Thymus (tissue), 11 donors: ENCODE data around the gene PRRT1B. TPM values are rescaled to one million over a fixed set of nuclear protein-coding genes. Genes with fewer than 3 reads are reported as not detected.
"Not testable (repeated sequence)": the region's sequence is repeated elsewhere in the genome, so short reads cannot be mapped to it uniquely, and the experiment has no call there.

Experiments used
- DNase-seq, 9 donors: peaks; one replicate each; pipeline ENCODE4 v3.0.0-alpha.2; 2013; ENCODE audit warnings: low spot score in 9 of 9, low read depth in 6 of 9, missing footprints in 1 of 9
- H3K27ac ChIP-seq, 2 donors: one replicate each; pipeline ENCODE4 v1.5.1; 2013; ENCODE audit warnings: control low read depth in 1 of 2, low read depth in 1 of 2, low read length in 1 of 2, mild to moderate bottlenecking in 1 of 2, moderate library complexity in 1 of 2
- H3K27me3 ChIP-seq, 2 donors: one replicate each; pipeline ENCODE4 v1.5.1; 2013; ENCODE audit warnings: low read length in 1 of 2; ENCODE audit not compliant: control insufficient read depth in 2 of 2, insufficient read depth in 1 of 2
- H3K36me3 ChIP-seq, 2 donors: one replicate each; pipeline ENCODE4 v1.5.1; 2013; ENCODE audit warnings: low read length in 1 of 2, mild to moderate bottlenecking in 1 of 2, moderate library complexity in 1 of 2; ENCODE audit not compliant: control insufficient read depth in 2 of 2, insufficient read depth in 2 of 2
- H3K4me1 ChIP-seq, 2 donors: one replicate each; pipeline ENCODE4 v1.5.1; 2013; ENCODE audit warnings: low read length in 2 of 2; ENCODE audit not compliant: control insufficient read depth in 2 of 2, insufficient read depth in 2 of 2
- H3K4me3 ChIP-seq, 2 donors: one replicate each; pipeline ENCODE4 v1.5.1; 2013; ENCODE audit warnings: low read length in 2 of 2, control low read depth in 1 of 2, mild to moderate bottlenecking in 1 of 2
- H3K9me3 ChIP-seq, 2 donors: one replicate each; pipeline ENCODE4 v1.5.1; 2013; ENCODE audit warnings: low read length in 1 of 2, mild to moderate bottlenecking in 1 of 2; ENCODE audit not compliant: control insufficient read depth in 2 of 2, insufficient read depth in 1 of 2
- WGBS: extraction: QIAGEN DNeasy Blood & Tissue Kit; methylation state at CpG from one replicate; pipeline ENCODE4 v1.1.7; 2013; 5-methylcytosine and 5-hydroxymethylcytosine counted together
- polyA plus RNA-seq: library from polyadenylated mRNA; stranded (reverse); fragments of 200-250 nt; gene quantifications from one replicate; pipeline ENCODE4 v1.2.3, GENCODE V29; 2013
- total RNA-seq: library from RNA; stranded (reverse); fragments of 120-200 nt; gene quantifications from one replicate; pipeline ENCODE4 v1.2.4, GENCODE V29; 2013
- donor health status: healthy.

Gene PRRT1B
- total and polyA plus RNA-seq, 2 donors: not detected

DNA sequence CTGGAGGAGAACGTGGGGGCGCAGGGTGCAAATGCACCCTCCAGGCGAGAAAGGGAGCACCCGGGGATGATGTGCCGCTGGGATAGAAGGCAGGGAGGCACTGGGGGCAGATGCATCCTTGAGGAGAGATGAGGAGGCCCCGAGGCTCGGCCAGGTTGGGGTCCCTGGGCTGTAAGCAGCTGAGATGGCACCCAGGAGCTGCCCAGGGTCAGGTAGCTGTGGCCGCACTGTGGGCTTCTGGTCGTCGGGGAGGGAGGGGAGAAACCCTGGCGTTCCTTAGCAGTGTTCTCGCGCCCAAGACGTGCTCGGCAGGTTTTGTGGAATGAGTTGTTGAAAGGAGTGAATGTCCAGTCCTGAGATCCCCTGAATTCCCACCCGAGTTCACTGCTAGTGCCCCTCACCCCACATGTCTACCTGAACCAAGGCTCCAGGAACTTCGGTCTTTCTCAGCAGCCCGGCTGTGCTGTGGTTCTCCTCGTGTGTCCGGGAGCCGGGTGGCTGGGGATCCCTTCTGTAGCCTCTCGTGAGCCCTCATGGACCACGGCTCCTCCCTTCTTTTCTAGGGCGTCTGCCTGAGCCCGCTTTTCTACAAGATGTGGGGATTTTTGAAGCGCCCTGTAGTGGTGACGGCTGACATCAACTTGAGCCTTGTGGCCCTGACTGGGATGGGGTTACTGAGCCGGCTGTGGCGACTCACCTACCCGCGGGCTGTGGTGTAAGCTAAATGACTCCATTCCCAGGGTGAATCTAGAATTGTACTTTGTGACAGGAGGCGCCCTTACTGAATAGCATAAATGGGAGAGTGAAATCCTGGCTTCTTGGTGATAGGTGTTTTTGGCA lies 41.5 kb upstream of the PRRT1B start:
- Histone ChIP-seq H3K27me3 (peaks cover 0 to 9% of the 10 kb centered on the region in 2 donors), H3K36me3 (peaks cover 17 to 30% of the 10 kb centered on the region in 2 donors), H3K9me3 (peaks cover 0 to 9% of the 10 kb centered on the region in 2 donors), H3K4me1 (peaks cover 26 to 48% of the 10 kb centered on the region in 2 donors), H3K4me3 (peak overlapping the region; percentile 77 to 88), H3K27ac (no peak overlapping the region)
- DNase-seq: peak in 2 of 9 donors; percentile 13 to 39
- 38% methylated on average over 32 of the region's 32 CpGs for WGBS

DNA sequence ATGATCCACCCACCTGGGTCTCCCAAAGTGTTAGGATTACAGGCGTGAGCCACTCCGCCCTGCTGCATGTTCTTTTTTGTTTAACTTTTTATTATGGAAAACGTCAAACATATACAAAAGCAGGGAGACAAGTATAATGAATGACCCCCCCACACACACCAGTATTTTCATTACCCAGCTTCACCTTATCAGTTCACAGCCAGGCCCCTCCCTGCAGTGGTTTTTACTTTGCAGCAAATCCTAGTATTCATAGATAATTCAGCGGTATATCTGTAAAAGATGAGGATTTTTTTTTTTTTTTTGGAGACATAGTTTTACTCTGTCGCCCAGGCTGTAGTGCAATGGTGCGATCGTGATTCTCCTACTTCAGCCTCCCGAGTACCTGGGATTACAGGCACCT lies 40.3 kb upstream of the PRRT1B start:
- peaks cover 20 to 40% of the 10 kb centered on the region in 2 donors for H3K4me1 ChIP-seq
- peaks cover 0 to 9% of the 10 kb centered on the region in 2 donors for H3K27me3 ChIP-seq
- H3K9me3 ChIP-seq: peaks cover 0 to 9% of the 10 kb centered on the region in 2 donors
- H3K4me3 ChIP-seq: no peak overlapping the region
- H3K36me3 ChIP-seq: peaks cover 14 to 28% of the 10 kb centered on the region in 2 donors
- no peak for DNase-seq
- WGBS: 99% methylated on average over 8 of the region's 8 CpGs
- no peak overlapping the region for H3K27ac ChIP-seq

DNA sequence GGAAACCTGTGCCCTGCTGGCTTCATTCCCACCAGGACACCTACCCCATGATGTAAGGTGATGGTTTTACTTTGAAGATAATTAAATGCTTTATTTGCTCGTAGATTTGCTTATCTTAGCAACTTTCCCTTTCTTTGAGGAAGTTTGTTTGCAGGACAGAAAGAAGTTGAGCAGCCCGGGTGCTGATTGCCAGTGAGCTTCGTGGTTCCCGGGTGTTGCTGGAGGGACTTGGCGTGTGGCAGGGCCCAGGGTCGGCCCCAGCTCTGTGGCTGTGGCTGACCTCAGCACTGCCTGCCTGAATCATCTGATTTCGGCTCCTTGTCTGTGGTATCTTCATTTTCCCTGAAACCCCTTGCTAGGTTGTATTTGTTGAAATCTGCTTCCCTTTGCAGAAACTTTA lies 33.9 kb upstream of the PRRT1B start:
- no peaks in the 10 kb centered on the region for H3K9me3 ChIP-seq
- peaks cover 69 to 73% of the 10 kb centered on the region in 2 donors for H3K36me3 ChIP-seq
- DNase-seq: no peak
- peaks cover 8 to 12% of the 10 kb centered on the region in 2 donors for H3K4me1 ChIP-seq
- 87% methylated on average over 7 of the region's 7 CpGs for WGBS
- H3K27ac ChIP-seq: no peak overlapping the region
- H3K27me3 ChIP-seq: no peaks in the 10 kb centered on the region
- H3K4me3 ChIP-seq: no peak overlapping the region

DNA sequence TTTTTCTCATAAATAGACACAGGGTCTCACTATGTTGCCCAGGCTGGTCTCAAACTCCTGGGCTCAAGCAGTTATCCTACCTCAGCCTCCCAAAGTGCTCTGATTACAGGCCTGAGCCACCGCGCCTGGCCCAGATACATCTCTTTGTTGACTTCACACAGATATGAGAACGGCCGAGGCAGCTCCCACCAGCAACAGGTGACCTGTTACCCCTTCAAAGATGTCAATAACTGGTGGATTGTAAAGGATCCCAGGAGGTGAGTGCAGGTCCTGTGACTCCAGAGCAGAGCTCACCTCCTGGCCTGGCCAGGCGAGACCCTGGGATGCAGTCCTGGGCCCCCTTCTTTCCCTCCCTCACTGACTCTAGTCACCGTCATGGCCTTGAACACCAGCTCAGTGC lies 33.4 kb upstream of the PRRT1B start:
- Histone ChIP-seq H3K4me1 (peaks cover 8 to 12% of the 10 kb centered on the region in 2 donors), H3K27ac (no peak overlapping the region), H3K4me3 (no peak overlapping the region), H3K9me3 (no peaks in the 10 kb centered on the region), H3K36me3 (peaks cover 73 to 76% of the 10 kb centered on the region in 2 donors), H3K27me3 (no peaks in the 10 kb centered on the region)
- over 99% methylated on average over 6 of the region's 6 CpGs for WGBS
- DNase-seq: no peak

DNA sequence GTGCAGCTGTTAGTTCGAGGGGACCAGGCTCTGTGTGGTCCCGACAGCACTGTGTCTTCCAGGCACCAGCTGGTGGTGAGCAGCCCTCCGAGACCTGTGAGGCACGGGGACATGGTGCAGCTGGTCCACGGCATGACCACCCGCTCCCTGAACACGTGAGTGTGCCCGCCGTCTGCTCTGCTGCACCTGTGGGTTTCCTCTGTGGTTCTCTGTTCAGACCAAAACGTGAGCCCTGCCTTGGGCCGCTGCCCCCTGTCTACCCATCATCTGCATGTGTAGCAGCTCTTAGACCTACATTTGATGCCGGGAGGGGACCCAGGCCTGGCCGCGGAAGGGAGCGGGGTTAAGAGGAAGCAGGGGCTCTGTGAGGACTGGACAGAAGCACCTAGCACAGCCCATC lies 32.1 kb upstream of the PRRT1B start:
- Histone ChIP-seq H3K9me3 (no peaks in the 10 kb centered on the region), H3K27ac (no peak overlapping the region), H3K36me3 (peaks cover 68 to 78% of the 10 kb centered on the region in 2 donors), H3K27me3 (no peaks in the 10 kb centered on the region), H3K4me1 (peaks cover 8 to 12% of the 10 kb centered on the region in 2 donors), H3K4me3 (no peak overlapping the region)
- WGBS: 60% methylated on average over 15 of the region's 15 CpGs
- no peak for DNase-seq

DNA sequence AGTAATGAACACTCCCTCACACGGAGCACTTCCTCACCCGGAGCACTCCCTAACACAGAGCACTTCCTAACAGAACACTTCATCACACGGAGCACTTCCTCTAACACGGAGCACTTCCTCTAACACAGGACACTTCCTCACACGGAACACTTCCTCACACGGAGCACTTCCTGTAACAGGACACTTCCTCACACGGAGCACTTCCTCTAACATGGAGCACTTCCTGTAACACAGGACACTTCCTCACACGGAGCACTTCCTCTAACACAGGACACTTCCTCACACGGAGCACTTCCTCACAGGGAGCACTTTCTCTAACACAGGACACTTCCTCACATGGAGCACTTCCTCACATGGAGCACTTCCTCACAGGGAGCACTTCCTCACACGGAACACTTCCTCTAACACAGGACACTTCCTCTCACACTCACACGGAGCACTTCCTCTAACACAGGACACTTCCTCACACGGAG lies 29.7 kb upstream of the PRRT1B start:
- Histone ChIP-seq H3K4me1 (peaks cover 8 to 12% of the 10 kb centered on the region in 2 donors), H3K36me3 (peaks cover 81 to 88% of the 10 kb centered on the region in 2 donors)
- H3K9me3 ChIP-seq, H3K4me3 ChIP-seq, H3K27me3 ChIP-seq, H3K27ac ChIP-seq, DNase-seq: not testable (repeated sequence)
- WGBS: 89% methylated on average over 12 of the region's 12 CpGs

DNA sequence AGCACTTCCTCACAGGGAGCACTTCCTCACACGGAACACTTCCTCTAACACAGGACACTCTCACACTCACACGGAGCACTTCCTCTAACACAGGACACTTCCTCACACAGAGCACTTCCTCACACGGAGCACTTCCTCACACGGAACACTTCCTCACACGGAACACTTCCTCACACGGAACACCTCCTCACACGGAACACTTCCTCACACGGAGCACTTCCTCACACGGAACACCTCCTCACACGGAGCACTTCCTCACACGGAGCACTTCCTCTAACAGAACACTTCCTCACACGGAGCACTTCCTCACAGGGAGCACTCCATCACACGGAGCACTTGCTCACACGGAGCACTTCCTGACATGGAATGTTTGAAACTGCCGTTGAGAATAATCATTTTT lies 29.2 kb upstream of the PRRT1B start:
- Histone ChIP-seq H3K9me3 (no peaks in the 10 kb centered on the region), H3K4me1 (peaks cover 8 to 12% of the 10 kb centered on the region in 2 donors), H3K27me3 (no peaks in the 10 kb centered on the region), H3K4me3 (no peak overlapping the region), H3K27ac (no peak overlapping the region), H3K36me3 (peaks cover 80 to 86% of the 10 kb centered on the region in 2 donors)
- WGBS: 92% methylated on average over 15 of the region's 15 CpGs
- no peak for DNase-seq

DNA sequence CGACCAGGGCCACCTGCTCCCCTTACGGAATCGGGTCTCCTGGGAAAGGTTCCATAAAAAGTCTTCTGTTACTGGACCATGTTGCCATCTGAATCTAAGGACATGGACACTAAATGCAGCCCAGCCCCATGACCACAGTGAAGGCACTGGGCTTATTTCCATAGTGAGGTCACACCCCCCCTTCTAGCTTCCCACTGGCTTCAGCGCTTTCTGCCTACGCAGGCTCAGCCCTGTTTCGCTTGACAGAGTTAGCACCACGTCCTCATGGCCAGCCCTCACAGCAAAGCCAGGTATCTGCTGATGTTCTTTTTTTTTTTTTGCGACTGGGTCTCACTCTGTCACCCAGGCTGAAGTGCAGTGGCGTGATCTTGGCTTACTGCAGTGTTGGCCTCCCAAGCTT lies 28.4 kb upstream of the PRRT1B start:
- 98% methylated on average over 9 of the region's 9 CpGs for WGBS
- Histone ChIP-seq H3K4me3 (no peak overlapping the region), H3K9me3 (no peaks in the 10 kb centered on the region), H3K27ac (no peak overlapping the region), H3K27me3 (no peaks in the 10 kb centered on the region), H3K4me1 (peaks cover 8 to 12% of the 10 kb centered on the region in 2 donors), H3K36me3 (peaks cover 80 to 85% of the 10 kb centered on the region in 2 donors)
- no peak for DNase-seq

DNA sequence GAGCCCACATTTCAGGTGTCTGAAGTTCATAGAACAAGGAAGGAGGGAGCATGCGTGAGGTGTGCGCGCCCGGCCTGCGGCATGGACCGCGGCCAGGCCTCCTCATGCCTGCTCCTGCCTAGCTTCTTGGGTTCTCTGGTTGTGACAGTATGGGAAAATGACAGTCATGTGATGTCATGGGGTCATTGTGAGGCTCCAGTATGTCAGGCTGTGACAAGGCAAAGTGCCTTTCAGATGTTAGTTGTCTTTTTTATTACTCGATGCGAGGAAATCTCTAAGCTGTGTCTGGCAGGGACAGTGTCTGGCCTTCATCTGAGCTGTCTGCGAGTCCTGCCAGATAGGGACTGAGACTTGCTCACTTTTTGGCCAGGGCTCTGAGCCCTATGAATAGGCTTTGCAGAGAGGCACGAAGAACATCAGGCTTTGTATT lies 27.5 kb upstream of the PRRT1B start:
- 98% methylated on average over 11 of the region's 11 CpGs for WGBS
- DNase-seq: no peak

More for the DNA sequence above, 27.5 kb upstream of the PRRT1B start:
- H3K4me3 ChIP-seq: no peak overlapping the region
- peaks cover 83 to 87% of the 10 kb centered on the region in 2 donors for H3K36me3 ChIP-seq
- H3K4me1 ChIP-seq: peaks cover 8 to 12% of the 10 kb centered on the region in 2 donors
- no peak overlapping the region for H3K27ac ChIP-seq
- H3K27me3 ChIP-seq: no peaks in the 10 kb centered on the region
- no peaks in the 10 kb centered on the region for H3K9me3 ChIP-seq
